SH-SY5Y (cell line): ENCODE results near the gene NPAS2.

Source experiments
- GATA2 ChIP-seq: IDR thresholded peaks from 2 replicates; pipeline ENCODE4 v1.6.1; 2011; ENCODE audit warnings: mild to moderate bottlenecking, low read depth, low read length
- GATA3 ChIP-seq: IDR thresholded peaks from 2 replicates; pipeline ENCODE4 v1.6.1; 2011; ENCODE audit warnings: low read depth, mild to moderate bottlenecking, low read length, moderate library complexity

DNA sequence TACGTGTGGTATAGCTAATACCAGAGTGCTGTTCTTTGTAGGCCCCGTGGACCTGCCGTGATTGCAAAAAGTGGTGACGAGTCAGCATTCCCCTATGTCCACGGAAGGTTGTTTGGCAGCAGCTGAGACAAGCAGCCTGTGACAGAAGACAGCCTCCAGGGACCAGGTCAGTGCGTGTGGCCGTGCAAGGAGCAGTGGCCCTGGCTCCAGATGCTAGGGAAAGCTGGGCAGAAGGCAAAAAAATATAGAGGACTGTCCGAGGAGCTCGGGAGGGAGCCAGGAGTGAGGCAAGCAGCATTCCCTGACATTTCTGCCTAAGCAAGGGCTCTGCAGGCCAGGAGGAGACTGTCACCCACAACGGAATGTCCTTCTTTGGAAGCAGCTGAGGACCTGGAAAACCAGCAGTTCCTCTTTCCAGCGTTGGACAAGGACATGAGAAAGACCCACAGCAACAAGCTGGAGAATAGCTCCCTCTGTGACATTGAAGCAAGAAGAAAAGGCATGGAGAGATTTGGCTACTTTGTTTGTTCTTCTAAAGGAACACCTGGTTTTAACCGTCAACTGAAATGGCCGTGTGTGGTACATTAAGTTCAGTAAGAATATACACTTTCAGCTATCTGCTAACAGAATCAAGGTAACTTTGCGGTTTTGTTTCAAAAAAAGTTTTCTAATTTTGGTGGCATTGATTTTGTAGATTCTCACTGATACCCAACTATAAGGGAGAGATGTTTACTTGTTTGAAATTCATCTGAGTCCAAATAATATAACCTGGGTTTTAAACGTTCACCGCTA, 58.3 kb downstream of the NPAS2 start:
- no peak for TF ChIP-seq GATA2
- TF ChIP-seq GATA3, result no peak
